ENCODE measurements around the gene NDNF.

Gene NDNF

DNA sequence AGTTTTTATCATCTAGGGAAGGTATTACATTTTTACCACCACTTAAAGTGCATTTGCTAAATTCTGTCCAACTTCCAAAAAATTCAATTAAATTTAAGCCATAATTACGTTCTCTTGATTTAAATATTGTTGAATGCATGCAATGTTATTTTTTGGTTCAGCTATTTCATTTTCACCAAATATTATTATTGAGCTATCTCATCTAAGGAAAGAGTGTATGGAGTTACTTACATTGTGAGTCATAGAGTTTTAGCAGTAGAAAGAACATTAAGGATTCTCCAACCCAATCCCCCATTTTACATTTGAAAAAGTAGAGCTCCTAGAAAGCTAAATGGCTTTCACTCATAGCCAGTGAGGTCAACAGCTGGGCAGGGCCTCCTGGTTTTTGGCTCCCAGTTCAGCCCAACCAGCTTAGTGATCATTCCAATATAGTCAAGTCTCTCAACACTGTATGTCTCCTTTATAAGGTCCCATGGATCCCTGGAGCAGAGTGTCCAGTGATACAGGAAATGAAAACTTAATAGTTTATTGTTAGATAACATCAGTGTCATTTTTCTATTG is 60.5 kb downstream of the NDNF start:
- DNase-seq: no peak

DNA sequence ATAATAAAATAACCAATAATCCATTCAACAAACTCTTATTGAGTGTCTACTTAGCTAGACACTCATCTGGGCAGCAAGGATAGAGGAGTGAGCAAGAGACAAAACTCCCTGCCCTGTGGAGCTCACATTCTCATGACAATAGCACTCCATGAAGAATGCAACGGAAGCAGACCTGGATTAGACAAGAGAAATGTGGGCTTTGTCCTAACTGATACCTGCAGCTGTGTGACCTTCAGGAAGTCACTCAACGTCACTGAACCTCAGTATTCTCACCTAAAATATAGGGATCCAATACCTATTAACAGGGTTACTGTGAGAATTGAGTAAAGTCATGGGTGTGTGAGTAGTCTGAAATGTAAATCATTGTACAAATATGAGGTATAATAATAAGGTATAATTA is 61.2 kb downstream of the NDNF start:
- no peak for DNase-seq

GRCh38 chr4:121009578-121010478 is 62.5 kb downstream of the NDNF start:
- DNase-seq: no peak

DNA sequence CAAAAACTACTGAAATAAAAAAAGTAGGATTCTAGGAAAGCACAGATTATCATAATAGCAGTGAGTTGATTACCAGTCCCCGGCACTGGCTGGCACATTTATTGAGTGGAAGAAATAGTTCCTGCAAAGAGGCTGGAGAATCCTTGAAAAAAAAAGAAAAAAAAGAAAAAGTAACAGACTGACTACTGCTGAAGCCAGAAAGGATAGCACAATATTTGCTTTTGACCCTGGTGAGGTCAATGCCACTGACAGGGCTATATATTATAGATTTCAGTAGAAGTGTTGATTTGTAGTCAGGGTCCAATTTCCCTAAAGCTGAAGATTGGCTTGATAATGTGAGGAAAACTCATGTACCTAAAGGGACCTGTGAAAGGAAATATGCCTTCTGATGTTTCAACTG is 64.7 kb downstream of the NDNF start:
- no peak for DNase-seq

- no peak for DNase-seq
Measured at GRCh38 chr4:121003863-121004262, 68.5 kb downstream of the NDNF start.

GRCh38 chr4:120995266-120996010 is 76.9 kb downstream of the NDNF start:
- no peak for DNase-seq

GRCh38 chr4:120994521-120994920 is 77.8 kb downstream of the NDNF start:
- no peak for DNase-seq

DNA sequence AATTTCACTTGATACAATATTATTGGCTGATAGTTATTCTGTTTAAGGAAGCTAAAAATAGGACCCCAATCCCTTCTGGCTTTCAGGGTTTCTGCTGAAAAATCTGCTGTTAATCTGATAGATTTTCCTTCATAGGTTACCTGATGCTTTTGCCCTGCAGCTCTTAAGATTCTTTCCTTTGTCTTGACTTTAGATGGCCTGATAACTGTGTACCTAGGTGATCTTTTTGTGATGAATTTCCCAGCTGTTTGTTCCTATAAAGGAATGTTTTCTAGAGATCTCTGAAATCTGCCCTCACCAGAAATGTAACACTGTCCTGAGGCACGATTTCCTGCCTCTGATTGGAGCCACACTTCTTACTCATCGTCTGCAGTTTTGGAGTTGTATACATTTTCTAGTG is 80.5 kb downstream of the NDNF start:
- DNase-seq: no peak

GRCh38 chr4:120990246-120990645 is 82.1 kb downstream of the NDNF start:
- no peak for DNase-seq
